ENCODE measurements around the gene LIME1. TPM values are rescaled to one million over a fixed set of nuclear protein-coding genes. Genes with fewer than 3 reads are reported as not detected.
A peak's percentile ranks its signal among the peaks of the same experiment; 100 is the strongest.
"Not testable (repeated sequence)": the region's sequence is repeated elsewhere in the genome, so short reads cannot be mapped to it uniquely, and the experiment has no call there.

Gene LIME1
- total RNA-seq, 1 experiment from 2014 or later, result 0.72 TPM

DNA sequence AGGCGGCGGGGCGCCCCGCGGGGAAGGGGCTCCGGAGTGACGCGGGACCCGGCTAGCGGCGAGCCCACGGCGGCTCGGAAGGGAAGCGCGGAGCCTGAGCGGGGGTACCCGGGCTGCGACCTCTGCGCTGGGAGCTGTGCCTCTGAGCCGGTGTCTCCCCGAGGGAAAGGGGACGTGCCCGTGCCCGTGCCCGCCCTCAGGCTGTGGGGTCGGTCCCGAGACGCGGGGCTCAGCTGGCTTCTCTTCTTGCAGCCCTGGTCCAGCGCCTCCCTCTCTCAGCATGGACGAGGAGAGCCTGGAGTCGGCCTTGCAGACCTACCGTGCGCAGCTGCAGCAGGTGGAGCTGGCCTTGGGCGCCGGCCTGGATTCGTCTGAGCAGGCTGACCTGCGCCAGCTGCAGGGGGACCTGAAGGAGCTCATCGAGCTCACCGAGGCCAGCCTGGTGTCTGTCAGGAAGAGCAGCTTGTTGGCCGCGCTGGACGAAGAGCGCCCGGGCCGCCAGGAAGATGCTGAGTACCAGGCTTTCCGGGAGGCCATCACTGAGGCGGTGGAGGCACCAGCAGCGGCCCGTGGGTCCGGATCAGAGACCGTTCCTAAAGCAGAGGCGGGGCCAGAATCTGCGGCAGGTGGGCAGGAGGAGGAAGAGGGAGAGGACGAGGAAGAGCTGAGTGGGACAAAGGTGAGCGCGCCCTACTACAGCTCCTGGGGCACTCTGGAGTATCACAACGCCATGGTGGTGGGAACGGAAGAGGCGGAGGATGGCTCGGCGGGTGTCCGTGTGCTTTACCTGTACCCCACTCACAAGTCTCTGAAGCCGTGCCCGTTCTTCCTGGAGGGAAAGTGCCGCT lies 27.9 kb upstream of the LIME1 start:
- no peak for DNase-seq (ENCODE audit: low read depth)

DNA sequence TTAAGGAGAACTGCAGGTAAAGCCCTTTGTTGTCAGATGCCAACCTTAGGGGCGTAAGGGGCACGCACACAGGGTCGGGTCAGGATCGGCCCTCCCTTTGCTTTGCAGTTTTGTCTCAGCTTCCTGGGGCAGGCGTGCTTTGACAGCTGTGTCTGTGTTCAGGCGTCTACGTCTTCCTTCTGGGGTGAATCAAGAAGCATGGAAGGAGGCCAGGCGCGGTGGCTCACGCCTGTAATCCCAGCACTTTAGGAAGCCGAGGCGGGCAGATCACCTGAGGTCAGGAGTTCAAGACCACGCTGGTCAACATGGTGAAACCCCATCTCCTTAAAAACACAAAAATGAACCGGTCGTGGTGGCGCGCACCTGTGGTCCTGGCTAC lies 27.3 kb upstream of the LIME1 start:
- no peak for DNase-seq (ENCODE audit: low read depth)

DNA sequence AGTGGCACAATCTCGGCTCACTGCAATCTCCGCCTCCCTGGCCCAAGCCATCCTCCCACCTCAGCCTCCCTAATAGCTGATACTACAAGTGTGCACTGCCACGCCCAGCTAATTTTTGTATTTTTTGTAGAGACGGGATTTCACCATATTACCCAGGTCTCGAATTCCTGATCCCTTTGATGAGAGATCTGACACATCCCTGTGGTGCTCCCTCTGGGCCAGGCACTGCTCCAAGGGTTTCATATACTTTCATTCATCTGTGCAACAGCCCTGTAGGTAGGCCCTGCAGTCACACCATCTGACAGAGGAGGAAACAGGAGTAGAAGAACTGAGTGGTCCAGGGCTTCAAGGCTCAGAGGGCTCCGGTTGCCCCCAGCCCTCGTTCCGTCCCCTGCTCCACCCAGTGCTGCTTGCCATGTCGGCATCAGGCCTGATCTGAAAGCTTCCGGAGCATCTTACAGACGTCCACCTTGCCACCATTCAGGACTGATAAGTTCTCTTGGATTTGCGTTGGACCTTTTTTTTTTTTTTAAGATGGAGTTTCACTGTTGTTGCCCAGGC lies 25.3 kb upstream of the LIME1 start:
- no peak for DNase-seq (ENCODE audit: low read depth)

DNA sequence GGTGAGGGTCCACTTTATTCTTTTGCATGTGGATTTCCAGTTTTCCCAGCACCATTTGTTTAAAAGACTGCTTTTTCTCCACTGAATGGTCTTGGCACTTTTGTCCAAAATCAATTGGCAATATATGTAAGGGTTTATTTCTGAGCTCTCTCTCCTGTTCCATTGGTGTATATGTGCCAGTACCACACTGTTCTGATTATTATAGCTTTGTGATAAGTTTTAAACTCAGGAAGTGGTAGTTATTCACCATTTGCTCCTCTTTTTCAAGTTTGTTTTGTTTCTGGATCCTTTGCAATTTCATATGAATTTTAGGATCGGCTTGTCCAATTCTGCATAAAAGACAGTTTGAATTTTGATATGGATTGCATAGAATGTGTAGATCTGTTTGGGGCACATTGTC lies 24.3 kb upstream of the LIME1 start:
- no peak for DNase-seq (ENCODE audit: low read depth)

DNA sequence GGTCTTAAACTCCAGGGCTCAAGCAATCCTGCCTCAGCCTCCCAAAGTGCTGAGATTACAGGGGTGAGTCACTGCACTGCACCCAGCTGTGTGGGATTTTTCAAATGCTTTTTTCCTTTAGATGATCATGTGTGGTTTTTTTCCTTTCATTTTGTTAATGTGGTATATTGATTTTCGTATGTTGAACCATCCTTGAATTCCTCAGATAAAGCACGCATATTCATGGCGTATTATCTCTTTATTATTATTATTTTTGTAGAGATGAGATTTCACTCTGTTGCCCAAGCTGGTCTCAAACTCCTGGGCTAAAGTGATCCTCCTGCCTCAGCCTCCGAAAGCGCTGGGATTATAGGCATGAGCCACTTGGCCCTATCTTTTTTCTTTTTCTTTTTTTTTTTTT lies 21.6 kb upstream of the LIME1 start:
- DNase-seq (ENCODE audit: low read depth), result no peak

DNA sequence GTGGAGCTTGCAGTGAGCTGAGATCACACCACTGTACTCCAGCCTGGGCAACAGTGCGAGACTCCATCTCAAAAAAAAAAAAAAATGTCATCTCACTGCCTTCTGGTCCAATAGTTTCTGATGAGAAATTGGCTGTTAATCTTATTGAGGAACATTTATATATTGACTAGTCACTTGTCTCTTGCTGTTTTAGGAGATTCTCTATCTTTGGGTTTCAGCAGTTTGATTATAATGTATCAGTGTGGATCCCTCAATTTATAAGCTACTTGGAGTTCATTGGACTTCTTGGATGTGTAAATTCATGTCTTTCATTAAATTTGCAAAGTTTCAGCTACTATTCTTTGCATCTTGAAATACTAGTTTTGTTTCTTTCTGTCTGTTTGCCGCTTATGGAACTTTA lies 17.5 kb upstream of the LIME1 start:
- no peak for DNase-seq (ENCODE audit: low read depth)

DNA sequence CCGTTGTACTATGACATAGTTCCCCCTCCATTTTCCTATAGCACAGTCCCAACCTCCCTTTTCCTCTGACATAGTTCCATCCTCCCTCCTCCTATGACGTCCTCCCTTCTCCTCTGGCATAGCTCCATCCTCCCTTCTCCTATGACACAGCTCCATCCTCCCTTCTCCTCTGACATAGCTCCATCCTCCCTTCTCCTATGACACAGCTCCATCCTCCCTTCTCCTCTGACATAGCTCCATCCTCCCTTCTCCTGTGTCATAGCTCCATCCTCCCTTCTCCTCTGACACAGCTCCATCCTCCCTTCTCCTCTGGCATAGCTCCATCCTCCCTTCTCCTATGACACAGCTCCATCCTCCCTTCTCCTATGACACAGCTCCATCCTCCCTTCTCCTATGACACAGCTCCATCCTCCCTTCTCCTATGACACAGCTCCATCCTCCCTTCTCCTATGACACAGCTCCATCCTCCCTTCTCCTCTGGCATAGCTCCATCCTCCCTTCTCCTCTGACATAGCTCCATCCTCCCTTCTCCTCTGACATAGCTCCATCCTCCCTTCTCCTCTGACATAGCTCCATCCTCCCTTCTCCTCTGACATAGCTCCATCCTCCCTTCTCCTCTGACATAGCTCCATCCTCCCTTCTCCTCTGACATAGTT lies 13.4 kb upstream of the LIME1 start:
- DNase-seq (ENCODE audit: low read depth), result not testable (repeated sequence)

DNA sequence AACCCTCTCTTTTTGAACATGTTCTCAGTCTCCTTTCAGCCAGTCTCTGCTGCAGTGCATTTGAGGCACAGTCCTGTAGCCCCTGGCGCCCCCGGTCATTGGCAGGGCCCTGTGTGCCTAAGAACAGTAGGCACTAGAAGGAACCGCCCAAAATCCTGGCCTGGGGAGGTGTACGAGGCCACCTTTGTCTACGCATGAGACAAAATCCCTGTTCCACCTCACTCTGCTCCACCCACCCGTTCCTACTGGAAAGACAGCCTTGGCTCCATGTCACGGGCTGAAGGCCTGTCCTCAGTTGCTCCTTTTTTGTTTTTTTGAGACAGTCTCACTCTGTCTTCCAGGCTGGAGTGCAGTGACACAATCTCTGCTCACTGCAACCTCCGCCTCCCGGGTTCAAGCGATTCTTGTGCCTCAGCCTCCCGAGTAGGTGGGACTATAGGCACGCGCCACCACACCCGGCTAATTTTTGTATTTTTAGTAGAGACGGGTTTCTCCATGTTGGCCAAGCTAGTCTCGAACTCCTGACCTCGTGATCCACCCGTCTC lies 6.2 kb upstream of the LIME1 start:
- not testable (repeated sequence) for DNase-seq (ENCODE audit: low read depth)

DNA sequence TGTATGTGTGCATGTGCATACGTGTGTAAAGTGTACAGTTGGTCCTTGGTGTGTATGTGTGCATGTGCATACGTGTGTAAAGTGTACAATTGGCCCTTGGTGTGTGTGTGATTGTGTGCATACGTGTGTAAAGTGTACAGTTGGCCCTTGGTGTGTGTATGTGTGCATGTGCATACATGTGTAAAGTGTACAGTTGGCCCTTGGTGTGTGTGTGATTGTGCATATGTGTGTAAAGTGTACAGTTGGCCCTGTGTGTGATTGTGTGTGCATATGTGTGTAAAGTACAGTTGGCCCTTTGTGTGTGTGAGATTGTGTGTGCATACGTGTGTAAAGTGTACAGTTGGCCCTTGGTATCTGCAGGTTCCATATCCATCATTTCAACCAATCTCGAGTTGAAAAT lies 5.1 kb upstream of the LIME1 start:
- DNase-seq (ENCODE audit: low read depth), result no peak

DNA sequence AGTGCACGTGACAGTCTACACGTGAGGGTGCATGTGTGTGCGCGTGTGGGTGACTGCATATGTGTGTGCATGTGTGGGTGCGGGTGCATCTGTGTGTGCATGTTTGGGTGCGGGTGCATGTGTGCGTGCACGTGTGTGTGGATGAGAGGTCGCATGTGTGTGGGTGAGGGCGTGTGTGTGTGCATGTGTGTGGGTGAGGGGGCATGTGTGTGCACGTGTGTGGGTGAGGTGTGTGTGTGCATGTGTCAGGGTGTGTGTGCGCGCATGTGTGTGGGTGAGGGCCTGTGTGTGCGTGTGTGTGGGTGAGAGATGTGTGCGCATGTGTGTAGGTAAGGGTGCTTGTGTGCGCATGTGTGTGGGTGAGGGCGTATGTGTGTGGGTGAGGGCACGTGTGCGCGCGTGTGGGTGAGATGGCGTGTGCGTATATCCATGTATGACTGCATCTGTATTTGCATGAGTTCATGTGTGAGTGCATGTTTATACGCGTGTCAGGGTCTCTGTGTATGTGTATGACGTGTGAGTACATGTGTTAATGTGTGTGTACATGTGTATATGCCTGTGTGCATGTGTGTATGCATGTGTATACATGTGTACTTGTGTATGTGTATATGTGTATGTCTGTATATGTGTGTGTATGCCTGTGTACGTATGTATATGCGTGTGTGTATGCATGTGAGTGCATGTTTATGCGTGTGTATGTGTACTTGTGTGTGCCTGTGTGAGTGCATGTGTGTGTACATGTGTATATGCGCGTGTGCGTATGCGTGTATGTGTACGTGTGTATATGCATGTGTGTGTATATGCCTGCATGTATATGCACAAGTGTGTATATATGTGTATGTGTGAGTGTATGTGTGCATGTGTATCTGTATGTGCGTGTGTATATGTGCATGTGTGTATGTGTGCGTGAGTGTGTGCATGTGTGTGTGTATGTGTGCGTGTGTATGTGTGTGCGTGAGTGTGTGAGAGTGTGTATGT lies 4.1 kb upstream of the LIME1 start:
- DNase-seq (ENCODE audit: low read depth), result no peak

DNA sequence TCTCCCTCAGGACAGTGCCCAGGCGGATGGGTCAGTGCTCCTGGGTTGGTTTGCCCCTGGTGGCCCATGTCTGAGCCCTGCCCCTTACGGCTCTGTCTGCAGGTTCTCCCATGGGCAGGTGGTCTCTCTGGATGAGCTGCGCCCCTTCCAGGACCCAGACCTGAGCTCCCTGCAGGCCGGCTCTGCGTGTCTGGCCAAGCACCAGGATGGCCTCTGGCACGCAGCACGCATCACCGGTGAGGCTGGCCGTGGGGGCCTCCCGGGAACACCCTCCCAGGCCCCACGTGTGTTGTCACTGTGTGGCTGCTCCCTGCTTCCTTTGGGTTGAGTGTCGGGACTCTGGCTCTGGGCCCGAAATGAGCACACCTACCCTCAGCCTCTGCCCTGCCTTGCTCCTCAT lies 3.3 kb upstream of the LIME1 start:
- DNase-seq (ENCODE audit: low read depth), result no peak

DNA sequence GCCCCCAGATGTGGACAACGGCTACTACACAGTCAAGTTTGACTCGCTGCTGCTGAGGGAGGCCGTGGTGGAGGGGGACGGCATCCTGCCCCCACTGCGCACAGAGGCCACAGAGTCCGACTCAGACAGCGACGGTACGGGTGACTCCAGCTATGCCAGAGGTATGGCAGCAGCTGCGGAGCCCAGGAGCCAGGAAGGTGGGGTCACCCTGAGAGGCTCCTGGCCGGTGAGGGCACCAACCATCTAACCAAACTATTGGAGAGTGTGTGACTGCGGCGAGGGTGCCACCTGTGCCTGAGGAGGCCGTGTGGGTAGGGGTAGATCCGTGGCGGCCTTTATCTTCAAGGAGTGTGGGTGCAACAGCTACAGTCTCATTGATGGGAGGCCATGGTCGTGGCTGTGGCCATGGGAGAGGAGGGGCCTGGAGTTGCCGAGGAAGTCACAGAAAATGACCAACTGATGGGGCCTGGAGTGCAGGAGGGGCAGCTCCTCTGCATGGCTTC lies 2.8 kb upstream of the LIME1 start:
- DNase-seq (ENCODE audit: low read depth), result no peak

DNA sequence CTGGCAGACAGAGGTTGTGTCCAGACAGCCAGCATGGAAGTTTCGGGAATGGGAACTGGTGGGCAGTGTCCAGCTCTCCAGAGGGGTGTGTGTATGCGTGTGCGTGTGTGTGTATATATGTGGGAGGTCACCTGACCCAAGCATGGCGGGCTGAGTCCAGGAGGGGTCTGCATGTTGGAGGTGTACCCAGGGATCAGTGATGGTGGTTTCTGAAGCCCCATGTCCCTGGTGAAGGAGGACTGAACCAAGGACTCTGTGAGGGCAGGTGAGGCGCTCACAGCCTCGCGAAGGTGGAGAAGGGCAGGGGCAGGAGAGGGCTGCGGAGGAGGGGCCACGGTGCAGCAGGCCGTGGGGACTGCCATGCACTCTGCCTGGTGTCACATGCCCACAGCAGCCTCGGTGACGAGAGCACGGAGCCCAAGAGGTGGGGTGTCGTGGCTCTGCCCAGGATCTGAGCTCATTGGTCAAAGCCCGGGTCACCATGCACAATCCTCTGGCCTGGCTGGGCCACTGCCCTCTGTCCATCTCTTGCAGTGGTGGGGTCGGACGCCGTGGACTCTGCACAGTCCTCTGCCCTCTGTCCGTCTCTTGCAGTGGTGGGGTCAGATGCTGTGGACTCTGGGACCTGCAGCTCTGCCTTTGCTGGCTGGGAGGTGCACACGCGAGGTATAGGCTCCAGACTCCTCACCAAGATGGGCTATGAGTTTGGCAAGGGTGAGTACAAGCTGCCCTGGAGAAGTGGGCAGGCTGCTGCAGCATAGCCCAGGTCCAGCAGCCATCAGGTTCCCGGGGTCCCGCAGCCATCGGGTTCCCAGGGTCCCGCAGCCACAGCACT lies 2.1 kb upstream of the LIME1 start:
- DNase-seq (ENCODE audit: low read depth), result no peak

DNA sequence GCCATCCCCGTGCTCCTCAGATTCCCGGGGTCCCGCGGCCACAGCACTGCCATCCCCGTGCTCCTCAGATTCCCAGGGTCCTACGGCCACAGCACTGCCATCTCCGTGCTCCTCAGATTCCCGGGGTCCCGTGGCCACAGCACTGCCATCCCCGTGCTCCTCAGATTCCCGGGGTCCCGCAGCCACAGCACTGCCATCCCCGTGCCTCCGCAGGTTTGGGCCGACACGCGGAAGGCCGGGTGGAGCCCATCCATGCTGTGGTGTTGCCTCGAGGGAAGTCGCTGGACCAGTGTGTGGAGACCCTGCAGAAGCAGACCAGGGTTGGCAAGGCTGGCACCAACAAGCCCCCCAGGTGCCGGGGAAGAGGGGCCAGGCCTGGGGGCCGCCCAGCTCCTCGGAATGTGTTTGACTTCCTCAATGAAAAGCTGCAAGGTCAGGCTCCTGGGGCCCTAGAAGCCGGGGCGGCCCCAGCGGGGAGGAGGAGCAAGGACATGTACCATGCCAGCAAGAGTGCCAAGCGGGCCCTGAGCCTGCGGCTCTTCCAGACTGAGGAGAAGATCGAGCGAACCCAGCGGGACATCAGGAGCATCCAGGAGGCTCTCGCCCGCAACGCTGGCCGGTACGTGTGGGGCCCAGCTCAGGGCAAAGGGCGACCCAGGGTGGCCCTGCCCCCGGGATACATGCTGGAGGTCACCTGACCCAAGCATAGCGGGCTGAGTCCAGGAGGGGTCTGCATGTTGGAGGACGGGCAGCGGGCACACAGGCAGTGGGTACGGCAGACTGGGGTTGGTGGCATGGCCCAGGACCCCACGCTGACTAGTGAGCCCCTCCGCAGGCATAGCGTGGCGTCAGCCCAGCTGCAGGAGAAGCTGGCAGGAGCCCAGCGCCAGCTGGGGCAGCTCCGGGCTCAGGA lies 1.3 kb upstream of the LIME1 start:
- DNase-seq (ENCODE audit: low read depth), result no peak

DNA sequence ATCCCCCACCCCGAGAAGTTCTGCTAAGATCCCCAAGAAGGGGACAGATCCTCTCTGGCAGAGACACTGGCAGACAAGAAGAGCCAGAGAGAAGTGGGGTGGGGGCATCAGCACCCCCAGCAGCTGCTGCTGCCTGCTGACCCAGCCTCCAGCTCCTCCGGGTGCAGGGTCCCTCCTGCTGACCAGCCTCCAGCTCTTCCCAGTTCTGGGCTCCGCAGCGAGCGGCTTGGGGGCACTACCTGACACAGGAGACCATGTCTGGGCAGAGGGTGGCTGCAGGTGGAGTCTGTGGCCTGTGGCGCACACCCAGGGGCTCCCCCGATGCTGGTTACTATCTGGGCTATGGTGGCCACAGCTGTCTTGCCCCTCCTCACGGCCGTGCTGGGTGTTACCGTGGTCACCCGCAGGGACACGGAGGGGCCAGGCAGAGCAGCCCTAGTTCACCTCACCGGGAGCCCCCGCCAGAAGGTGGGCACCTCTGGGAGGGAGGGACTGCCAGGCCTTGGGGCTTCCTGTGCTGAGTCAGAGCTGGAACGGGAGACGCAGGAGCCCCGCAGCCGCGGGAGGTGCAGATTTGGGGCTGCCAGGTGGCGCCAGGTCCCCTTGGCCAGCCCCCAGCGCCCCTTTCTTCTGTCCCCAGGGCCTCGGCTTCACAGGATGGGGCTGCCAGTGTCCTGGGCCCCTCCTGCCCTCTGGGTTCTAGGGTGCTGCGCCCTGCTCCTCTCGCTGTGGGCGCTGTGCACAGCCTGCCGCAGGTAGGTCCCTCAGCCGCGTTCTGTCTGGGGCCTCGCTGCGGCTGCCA lies 630 bp downstream of the LIME1 start:
- no peak for DNase-seq (ENCODE audit: low read depth)

DNA sequence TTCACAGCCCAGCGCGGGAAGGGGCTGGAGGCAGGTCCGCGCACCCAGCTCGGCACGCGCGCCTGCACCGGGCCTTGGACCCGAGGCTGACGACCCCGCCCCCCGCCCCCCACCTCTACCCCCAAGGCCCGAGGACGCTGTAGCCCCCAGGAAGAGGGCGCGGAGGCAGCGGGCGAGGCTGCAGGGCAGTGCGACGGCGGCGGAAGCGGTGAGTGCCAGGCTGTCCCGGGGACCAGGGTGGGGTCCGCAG lies 1.2 kb downstream of the LIME1 start:
- no peak for DNase-seq (ENCODE audit: low read depth)

DNA sequence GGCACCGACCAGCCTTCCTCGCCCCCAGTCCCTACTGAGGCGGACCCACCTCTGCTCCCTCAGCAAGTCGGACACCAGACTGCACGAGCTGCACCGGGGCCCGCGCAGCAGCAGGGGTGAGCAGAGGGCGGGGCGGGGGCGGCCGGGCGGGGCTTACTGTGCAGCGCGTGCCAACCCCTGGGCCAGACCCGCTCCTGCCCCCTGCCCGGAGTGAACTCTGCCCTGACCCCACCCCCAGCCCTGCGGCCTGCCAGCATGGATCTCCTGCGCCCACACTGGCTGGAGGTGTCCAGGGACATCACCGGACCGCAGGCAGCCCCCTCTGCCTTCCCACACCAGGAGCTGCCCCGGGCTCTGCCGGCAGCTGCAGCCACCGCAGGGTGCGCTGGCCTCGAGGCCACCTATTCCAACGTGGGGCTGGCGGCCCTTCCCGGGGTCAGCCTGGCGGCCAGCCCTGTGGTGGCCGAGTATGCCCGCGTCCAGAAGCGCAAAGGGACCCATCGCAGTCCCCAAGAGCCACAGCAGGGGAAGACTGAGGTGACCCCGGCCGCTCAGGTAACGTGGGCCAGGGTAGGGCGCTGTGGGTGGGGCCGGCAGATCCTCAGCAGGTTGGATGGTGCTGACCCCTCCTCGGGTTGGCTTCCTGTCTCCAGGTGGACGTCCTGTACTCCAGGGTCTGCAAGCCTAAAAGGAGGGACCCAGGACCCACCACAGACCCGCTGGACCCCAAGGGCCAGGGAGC lies 1.7 kb downstream of the LIME1 start:
- no peak for DNase-seq (ENCODE audit: low read depth)

DNA sequence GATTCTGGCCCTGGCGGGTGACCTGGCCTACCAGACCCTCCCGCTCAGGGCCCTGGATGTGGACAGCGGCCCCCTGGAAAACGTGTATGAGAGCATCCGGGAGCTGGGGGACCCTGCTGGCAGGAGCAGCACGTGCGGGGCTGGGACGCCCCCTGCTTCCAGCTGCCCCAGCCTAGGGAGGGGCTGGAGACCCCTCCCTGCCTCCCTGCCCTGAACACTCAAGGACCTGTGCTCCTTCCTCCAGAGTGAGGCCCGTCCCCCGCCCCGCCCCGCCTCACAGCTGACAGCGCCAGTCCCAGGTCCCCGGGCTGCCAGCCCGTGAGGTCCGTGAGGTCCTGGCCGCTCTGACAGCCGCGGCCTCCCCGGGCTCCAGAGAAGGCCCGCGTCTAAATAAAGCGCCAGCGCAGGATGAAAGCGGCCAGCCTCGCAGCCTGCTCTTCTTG lies 2.2 kb downstream of the LIME1 start:
- DNase-seq (ENCODE audit: low read depth), result peak; percentile 29

All from RPMI7951 (cell line).